IMR-90 (cell line): ENCODE measurements around the gene MOB2. TPM values are rescaled to one million over a fixed set of nuclear protein-coding genes. Genes with fewer than 3 reads are reported as not detected.

Experiments
- ATAC-seq: fragments of 200-7000 bp; cut with Tn5 transposase; 2 replicates; pipeline ENCODE4 v1.9.1; 2020; ENCODE audit warnings: low read depth, mild to moderate bottlenecking, moderate library complexity
- BruUV-seq: library from RNA; stranded (reverse); fragments of 400-500 nt; replicated peaks from 2 replicates; lab custom pipeline; 2021; lab: Mats Ljungman, UMichigan
- CTCF ChIA-PET: fragments of 300-600 bp; formaldehyde crosslinking; extraction: SDS; loops from one replicate; lab custom pipeline; 2021; ENCODE audit warnings: antibody characterized with exemption; lab: Yijun Ruan, JAX
- POLR2A ChIA-PET: fragments of 300-600 bp; sonication (Branson Sonifier 250); formaldehyde crosslinking; loops from one replicate; lab custom pipeline; 2022; ENCODE audit warnings: antibody characterized with exemption; ENCODE audit not compliant: unreplicated experiment; lab: Charles Lee
- DNase-seq: peaks from one replicate; pipeline ENCODE4 v3.0.0; 2013
- H2AFZ ChIP-seq: replicated peaks from 2 replicates; pipeline ENCODE3; 2013; ENCODE audit warnings: low read length, mild to moderate bottlenecking; ENCODE audit not compliant: poor library complexity
- H2AK5ac ChIP-seq: 2 replicates; pipeline ENCODE4 v1.6.1; 2013; ENCODE audit warnings: low read depth, low read length, inconsistent platforms
- H2AK9ac ChIP-seq: replicated peaks from 2 replicates; pipeline ENCODE3; 2013; ENCODE audit warnings: mild to moderate bottlenecking, low read depth, low read length, moderate library complexity; ENCODE audit not compliant: poor library complexity
- H2BK120ac ChIP-seq: 2 replicates; pipeline ENCODE4 v1.6.1; 2013; ENCODE audit warnings: low read depth, low read length, inconsistent platforms
- H2BK15ac ChIP-seq: 3 replicates; pipeline ENCODE4 v1.6.1; 2013; ENCODE audit warnings: low read depth, low read length, inconsistent platforms
- H2BK20ac ChIP-seq: 2 replicates; pipeline ENCODE4 v1.6.1; 2013; ENCODE audit warnings: low read depth, mild to moderate bottlenecking, inconsistent platforms, low read length, moderate library complexity
- H2BK5ac ChIP-seq: 2 replicates; pipeline ENCODE4 v1.6.1; 2013; ENCODE audit warnings: mild to moderate bottlenecking, low read depth, low read length, inconsistent platforms; ENCODE audit not compliant: poor library complexity, severe bottlenecking
- H3K14ac ChIP-seq: replicated peaks from 2 replicates; pipeline ENCODE4 v1.6.1; 2013; ENCODE audit warnings: low read depth, low read length, inconsistent platforms
- H3K18ac ChIP-seq: 2 replicates; pipeline ENCODE4 v1.6.1; 2013; ENCODE audit warnings: low read depth, low read length, control low read depth
- H3K23ac ChIP-seq: 2 replicates; pipeline ENCODE4 v1.6.1; 2013; ENCODE audit warnings: low read depth, low read length, inconsistent platforms
- H3K27ac ChIP-seq: 2 replicates; pipeline ENCODE4 v1.5.1; 2013; ENCODE audit warnings: mild to moderate bottlenecking, control low read depth, low read length; ENCODE audit not compliant: insufficient read depth
- H3K27me3 ChIP-seq: 2 replicates; pipeline ENCODE4 v1.6.1; 2013; ENCODE audit warnings: low read length; ENCODE audit not compliant: control insufficient read depth, insufficient read depth
- H3K36me3 ChIP-seq: 2 replicates; pipeline ENCODE4 v1.6.1; 2013; ENCODE audit warnings: low read length, mixed read lengths; ENCODE audit not compliant: control insufficient read depth, insufficient read depth
- H3K4ac ChIP-seq: 2 replicates; pipeline ENCODE4 v1.6.1; 2013; ENCODE audit warnings: low read depth, low read length, inconsistent platforms
- H3K4me1 ChIP-seq: 2 replicates; pipeline ENCODE4 v1.6.1; 2013; ENCODE audit warnings: low read length, mixed read lengths; ENCODE audit not compliant: control insufficient read depth, insufficient read depth
- H3K4me2 ChIP-seq: 2 replicates; pipeline ENCODE4 v1.6.1; 2013; ENCODE audit warnings: low read depth, mild to moderate bottlenecking, control low read depth, low read length, moderate library complexity
- H3K4me3 ChIP-seq: 2 replicates; pipeline ENCODE4 v1.5.1; 2013; ENCODE audit warnings: low read depth, mild to moderate bottlenecking, control low read depth, low read length, moderate library complexity; ENCODE audit not compliant: insufficient read depth
- H3K56ac ChIP-seq: 2 replicates; pipeline ENCODE4 v1.6.1; 2013; ENCODE audit warnings: low read length, inconsistent platforms; ENCODE audit not compliant: insufficient read depth; ENCODE audit errors: extremely low read depth
- H3K79me1 ChIP-seq, 2 experiments: 2 replicates each; pipeline ENCODE4 v1.6.1; 2013; ENCODE audit warnings: low read length in 2 of 2, inconsistent platforms in 1 of 2, low read depth in 1 of 2
- H3K9ac ChIP-seq: 2 replicates; pipeline ENCODE4 v1.6.1; 2013; ENCODE audit warnings: low read depth, low read length, control low read depth
- H3K9me1 ChIP-seq: 2 replicates; pipeline ENCODE4 v1.6.1; 2013; ENCODE audit warnings: low read length, inconsistent platforms; ENCODE audit not compliant: insufficient read depth
- H3K9me3 ChIP-seq: 2 replicates; pipeline ENCODE4 v1.6.1; 2013; ENCODE audit warnings: low read length; ENCODE audit not compliant: control insufficient read depth, insufficient read depth
- H4K20me1 ChIP-seq: 2 replicates; pipeline ENCODE4 v1.6.1; 2013; ENCODE audit warnings: low read length, inconsistent platforms; ENCODE audit not compliant: insufficient read depth
- H4K5ac ChIP-seq: 2 replicates; pipeline ENCODE4 v1.6.1; 2013; ENCODE audit warnings: mild to moderate bottlenecking, low read depth, low read length, control low read depth
- H4K8ac ChIP-seq, 2 experiments: 2 replicates each; pipeline ENCODE4 v1.6.1; 2013; ENCODE audit warnings: low read depth in 2 of 2, low read length in 2 of 2, control low read depth in 1 of 2, inconsistent platforms in 1 of 2
- H4K91ac ChIP-seq: 2 replicates; pipeline ENCODE4 v1.6.1; 2013; ENCODE audit warnings: low read depth, low read length, inconsistent platforms; ENCODE audit not compliant: insufficient read depth
- BHLHE40 ChIP-seq: fragments of 150-350 bp; IDR thresholded peaks from 2 replicates; pipeline ENCODE4 v1.6.1; 2016; ENCODE audit warnings: mild to moderate bottlenecking, low read depth, low read length
- CEBPB ChIP-seq: IDR thresholded peaks from 2 replicates; pipeline ENCODE4 v1.6.1; 2012; ENCODE audit warnings: low read depth, low read length, improper control_type of control experiment
- CHD1 ChIP-seq: IDR thresholded peaks from 2 replicates; pipeline ENCODE4 v1.6.1; 2012; ENCODE audit warnings: low read depth, low read length, improper control_type of control experiment
- ELK1 ChIP-seq: fragments of 150-350 bp; IDR thresholded peaks from 2 replicates; pipeline ENCODE4 v1.6.1; 2016; ENCODE audit warnings: low read depth, mild to moderate bottlenecking, low read length, moderate library complexity, borderline replicate concordance
- FOS ChIP-seq: fragments of 150-350 bp; IDR thresholded peaks from 2 replicates; pipeline ENCODE4 v1.6.1; 2016; ENCODE audit warnings: low read depth, low read length
- MAFK ChIP-seq: IDR thresholded peaks from 2 replicates; pipeline ENCODE4 v1.6.1; 2012; ENCODE audit warnings: low read depth, low read length, improper control_type of control experiment
- MAZ ChIP-seq: IDR thresholded peaks from 2 replicates; pipeline ENCODE4 v1.6.1; 2012; ENCODE audit warnings: low read depth, mild to moderate bottlenecking, low read length, improper control_type of control experiment, moderate library complexity, borderline replicate concordance
- MXI1 ChIP-seq: IDR thresholded peaks from 2 replicates; pipeline ENCODE4 v1.6.1; 2012; ENCODE audit warnings: low read depth, mild to moderate bottlenecking, low read length, moderate library complexity, borderline replicate concordance
- NFE2L2 ChIP-seq: fragments of 150-350 bp; IDR thresholded peaks from 2 replicates; pipeline ENCODE4 v1.6.1; 2016; ENCODE audit warnings: low read depth, mild to moderate bottlenecking, low read length
- POLR2A ChIP-seq: IDR thresholded peaks from 2 replicates; pipeline ENCODE4 v1.6.1; 2012; ENCODE audit warnings: mild to moderate bottlenecking, low read depth, low read length
- RAD21 ChIP-seq: IDR thresholded peaks from 2 replicates; pipeline ENCODE4 v1.6.1; 2012; ENCODE audit warnings: low read length, improper control_type of control experiment
- RCOR1 ChIP-seq: IDR thresholded peaks from 2 replicates; pipeline ENCODE4 v1.6.1; 2012; ENCODE audit warnings: mild to moderate bottlenecking, low read length, improper control_type of control experiment; ENCODE audit not compliant: insufficient replicate concordance
- RFX5 ChIP-seq: IDR thresholded peaks from 2 replicates; pipeline ENCODE4 v1.8.0; 2012; ENCODE audit warnings: low read depth, mild to moderate bottlenecking, low read length, moderate library complexity
- SMC3 ChIP-seq: fragments of 150-350 bp; IDR thresholded peaks from 2 replicates; pipeline ENCODE4 v1.6.1; 2016; ENCODE audit warnings: low read depth, mild to moderate bottlenecking, antibody characterized with exemption, low read length, moderate library complexity
- WGBS, 2 experiments: methylation state at CpG; one replicate each; pipeline versions ENCODE4 v1.1.5 to v1.1.7; 2013; ENCODE audit warnings: missing lambda C conversion rate in 2 of 2; ENCODE audit not compliant: insufficient read length in 1 of 2; ENCODE audit errors: extremely low coverage in 2 of 2; 5-methylcytosine and 5-hydroxymethylcytosine counted together
- dilution Hi-C: fragments of 300-500 bp; cut with HindIII; formaldehyde crosslinking; loops from one replicate; pipeline ENCODE4 v1.14.3; 2018; ENCODE audit warnings: low sequenced_read_pairs; ENCODE audit not compliant: unreplicated experiment
- in situ Hi-C: fragments of 300-500 bp; cut with MboI; formaldehyde crosslinking; loops from 3 replicates; pipeline ENCODE4 v1.14.3; 2019; ENCODE audit warnings: low sequenced_read_pairs, inconsistent platforms, mixed read lengths
- intact Hi-C: fragments of 100-400 bp; cut with micrococcal nuclease; formaldehyde crosslinking; loops from 2 replicates; pipeline ENCODE4 v1.10.0; 2022
- polyA plus RNA-seq, 3 experiments: library from polyadenylated mRNA; depleted of rRNA; stranded (reverse); fragments of >200 nt; gene quantifications; 2 replicates each; pipeline ENCODE4 v1.2.3, GENCODE V29; 2012; ENCODE audit warnings: low replicate concordance in 1 of 3
- total RNA-seq: library from RNA; depleted of rRNA; stranded (reverse); fragments of >200 nt; gene quantifications from 2 replicates; pipeline ENCODE4 v1.2.3, GENCODE V29; 2012
- TF ChIP-seq, protein P1 (sequence below): fragments of 150-350 bp; IDR thresholded peaks from 2 replicates; pipeline ENCODE4 v1.6.1; 2017; ENCODE audit warnings: mild to moderate bottlenecking, antibody characterized with exemption, low read length, low read depth
- TF ChIP-seq, protein P2 (sequence below): conservative IDR thresholded peaks from 2 replicates; pipeline ENCODE4 v1.5.1; 2012; ENCODE audit warnings: mild to moderate bottlenecking, low read depth, low read length, improper control_type of control experiment

MOB2 gene
- total and polyA plus RNA-seq, 2 of the 4 experiments (the other 2 are of a cell fraction), result 23.7 to 36.2 TPM

DNA sequence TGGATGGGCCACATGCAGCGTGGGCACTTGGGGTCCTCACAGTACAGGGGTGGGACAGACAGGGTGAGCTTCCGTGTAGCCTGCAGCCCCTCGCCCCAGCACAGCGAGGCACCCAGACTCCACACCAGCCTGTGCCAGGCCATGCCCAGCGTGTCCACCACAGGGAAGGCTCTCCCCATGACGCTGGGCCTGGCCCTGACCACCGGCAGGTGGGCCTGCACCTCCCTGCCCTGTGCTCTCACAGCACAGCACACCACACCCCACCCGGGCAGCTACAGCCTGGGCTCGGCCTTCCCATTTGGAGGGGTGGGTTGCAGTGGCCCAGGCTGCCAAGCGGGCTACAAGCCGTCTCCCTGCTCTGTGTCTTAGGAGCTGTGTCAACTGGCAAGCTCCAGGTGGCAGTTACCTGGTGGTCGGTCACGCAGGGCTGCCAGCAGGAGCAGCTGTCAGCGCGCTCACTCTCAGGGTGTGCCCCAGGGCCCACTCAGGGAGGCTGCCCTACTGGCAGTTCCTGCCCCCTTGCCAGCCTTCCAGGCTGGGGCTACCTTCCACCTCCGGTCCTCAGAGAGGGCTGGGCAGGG lies 4.6 kb downstream of the MOB2 start:
- Histone ChIP-seq H4K5ac (peak overlapping the region; percentile 36; the same call in 1 of the 2 replicates), H2AK9ac (no peak overlapping the region), H2AK5ac (no peak overlapping the region), H3K14ac (no peak overlapping the region), H3K18ac (no peak overlapping the region; the same call in 1 of the 2 replicates), H3K27me3 (no peaks in the 10 kb centered on the region), H3K4me2 (no peak overlapping the region), H3K9me3 (no peaks in the 10 kb centered on the region), H4K20me1 (peaks cover 62% of the 10 kb centered on the region), H2BK5ac (no peak overlapping the region), H3K79me1 (peaks cover 9 to 40% of the 10 kb centered on the region in 2 experiments; a peak in 3 of 4 replicates), H3K56ac (no peak overlapping the region), H3K4me3 (no peak overlapping the region), H3K4me1 (peaks cover 4% of the 10 kb centered on the region; the same call in 1 of the 2 replicates), H4K8ac (no peak overlapping the region), H2BK15ac (no peak overlapping the region), H2BK20ac (no peak overlapping the region), H3K36me3 (peaks cover 24% of the 10 kb centered on the region), H4K91ac (no peak overlapping the region), H3K23ac (no peak overlapping the region), H3K9ac (no peak overlapping the region), H3K9me1 (peaks cover 3% of the 10 kb centered on the region; the same call in 1 of the 2 replicates), H2AFZ (no peak overlapping the region), H3K27ac (peak overlapping the region; percentile 47; the same call in 1 of the 2 replicates), H2BK120ac (no peak overlapping the region), H3K4ac (no peak overlapping the region)
- DNase-seq (no peak), ATAC-seq (no peak)
- TF ChIP-seq RFX5 (no peak), RAD21 (no peak), MXI1 (no peak), MAFK (no peak), CEBPB (no peak), SMC3 (no peak), RCOR1 (no peak), CHD1 (no peak), FOS (no peak), MAZ (no peak), BHLHE40 (no peak), POLR2A (no peak), NFE2L2 (no peak), ELK1 (no peak)
- TF ChIP-seq, protein P1, sequence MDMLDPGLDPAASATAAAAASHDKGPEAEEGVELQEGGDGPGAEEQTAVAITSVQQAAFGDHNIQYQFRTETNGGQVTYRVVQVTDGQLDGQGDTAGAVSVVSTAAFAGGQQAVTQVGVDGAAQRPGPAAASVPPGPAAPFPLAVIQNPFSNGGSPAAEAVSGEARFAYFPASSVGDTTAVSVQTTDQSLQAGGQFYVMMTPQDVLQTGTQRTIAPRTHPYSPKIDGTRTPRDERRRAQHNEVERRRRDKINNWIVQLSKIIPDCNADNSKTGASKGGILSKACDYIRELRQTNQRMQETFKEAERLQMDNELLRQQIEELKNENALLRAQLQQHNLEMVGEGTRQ, result no peak
- TF ChIP-seq, protein P2, sequence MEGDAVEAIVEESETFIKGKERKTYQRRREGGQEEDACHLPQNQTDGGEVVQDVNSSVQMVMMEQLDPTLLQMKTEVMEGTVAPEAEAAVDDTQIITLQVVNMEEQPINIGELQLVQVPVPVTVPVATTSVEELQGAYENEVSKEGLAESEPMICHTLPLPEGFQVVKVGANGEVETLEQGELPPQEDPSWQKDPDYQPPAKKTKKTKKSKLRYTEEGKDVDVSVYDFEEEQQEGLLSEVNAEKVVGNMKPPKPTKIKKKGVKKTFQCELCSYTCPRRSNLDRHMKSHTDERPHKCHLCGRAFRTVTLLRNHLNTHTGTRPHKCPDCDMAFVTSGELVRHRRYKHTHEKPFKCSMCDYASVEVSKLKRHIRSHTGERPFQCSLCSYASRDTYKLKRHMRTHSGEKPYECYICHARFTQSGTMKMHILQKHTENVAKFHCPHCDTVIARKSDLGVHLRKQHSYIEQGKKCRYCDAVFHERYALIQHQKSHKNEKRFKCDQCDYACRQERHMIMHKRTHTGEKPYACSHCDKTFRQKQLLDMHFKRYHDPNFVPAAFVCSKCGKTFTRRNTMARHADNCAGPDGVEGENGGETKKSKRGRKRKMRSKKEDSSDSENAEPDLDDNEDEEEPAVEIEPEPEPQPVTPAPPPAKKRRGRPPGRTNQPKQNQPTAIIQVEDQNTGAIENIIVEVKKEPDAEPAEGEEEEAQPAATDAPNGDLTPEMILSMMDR, result no peak
- intact Hi-C loops (no loop called here), dilution Hi-C loops (no loop called here), in situ Hi-C loops (no loop called here)
- POLR2A ChIA-PET, result no interaction called here
- CTCF ChIA-PET, result no interaction called here
- no TSS peak for BruUV-seq
- WGBS, 2 experiments, result 100% methylated on average over 1 of the region's 16 CpGs; no CpG with 5 or more reads in 1 of the 2 experiments
